GM18502 (cell line): ENCODE measurements around the gene USP34.
"Not testable (repeated sequence)": the region's sequence is repeated elsewhere in the genome, so short reads cannot be mapped to it uniquely, and the experiment has no call there.

ENCODE experiments used
- ATAC-seq: cut with Tn5 transposase; IDR thresholded peaks from one replicate; pipeline ENCODE4 v1.9.1; 2021; ENCODE audit warnings: mild to moderate bottlenecking; ENCODE audit not compliant: unreplicated experiment, poor library complexity

USP34 gene

DNA sequence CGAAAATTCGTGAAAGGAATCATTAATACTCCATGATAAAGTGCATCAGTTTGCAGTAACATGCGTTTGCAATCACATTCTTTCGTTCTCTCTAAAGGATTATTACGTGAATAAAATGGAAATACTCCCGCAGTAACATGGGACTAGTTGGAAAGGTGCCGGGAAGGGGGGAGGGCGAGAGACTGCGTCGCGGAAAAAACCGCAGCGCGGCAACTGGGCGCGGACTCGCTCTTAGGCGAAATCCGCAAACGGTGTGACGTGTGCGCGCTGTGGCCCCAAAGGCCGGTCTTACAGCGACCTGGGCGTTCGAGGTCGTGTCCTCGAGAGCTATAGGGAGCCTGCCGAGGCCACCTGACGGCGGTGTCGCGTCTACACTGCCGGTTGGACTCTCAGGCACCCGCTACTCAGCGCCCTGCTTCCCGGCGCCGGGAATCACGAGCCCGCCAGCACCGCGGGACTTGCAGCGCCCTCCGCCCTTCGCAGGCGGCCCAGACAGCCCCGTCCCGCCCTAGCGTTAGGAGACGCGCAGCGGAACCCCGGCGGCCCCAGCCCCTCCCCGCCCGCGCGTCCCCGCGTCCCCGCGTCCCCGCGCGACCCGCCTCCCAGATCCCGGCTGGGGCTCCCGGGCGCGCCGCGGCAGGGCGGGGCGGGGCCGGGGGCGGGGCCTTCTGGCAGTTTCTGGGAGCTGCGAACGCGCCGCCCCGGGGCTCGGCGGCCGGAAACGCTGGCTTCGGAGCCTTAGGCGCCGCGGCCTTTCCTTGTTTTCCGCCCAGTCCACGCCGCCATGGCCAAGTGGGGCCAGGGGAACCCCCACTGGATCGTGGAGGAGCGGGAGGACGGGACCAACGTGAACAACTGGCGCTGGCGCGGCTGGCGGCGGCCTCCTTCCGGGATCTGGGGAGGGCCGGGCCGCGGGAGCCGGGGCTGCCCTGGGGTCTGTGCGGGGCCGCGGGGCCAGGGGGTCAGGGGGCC is 293.8 kb downstream of the USP34 start:
- ATAC-seq = peak; percentile 82

DNA sequence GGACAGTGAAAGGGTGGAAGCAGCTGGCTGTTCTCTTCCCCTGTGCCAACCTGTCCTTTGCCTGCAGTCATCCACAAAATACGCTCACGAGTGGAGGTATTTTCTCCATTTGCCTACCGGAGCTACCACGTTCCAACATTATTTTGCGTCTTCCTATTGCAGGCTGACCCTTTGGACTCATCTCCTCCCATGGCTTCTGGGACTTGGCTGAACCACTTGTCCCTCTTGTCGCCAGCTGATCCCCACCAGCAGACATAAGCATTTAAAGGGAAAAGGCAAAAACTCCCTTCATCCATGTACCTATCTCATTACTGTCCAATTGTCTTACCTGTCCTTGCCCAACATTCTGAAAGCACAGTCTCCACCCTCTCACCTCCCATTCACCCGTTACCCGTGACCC is 295.9 kb downstream of the USP34 start:
- ATAC-seq = no peak

DNA sequence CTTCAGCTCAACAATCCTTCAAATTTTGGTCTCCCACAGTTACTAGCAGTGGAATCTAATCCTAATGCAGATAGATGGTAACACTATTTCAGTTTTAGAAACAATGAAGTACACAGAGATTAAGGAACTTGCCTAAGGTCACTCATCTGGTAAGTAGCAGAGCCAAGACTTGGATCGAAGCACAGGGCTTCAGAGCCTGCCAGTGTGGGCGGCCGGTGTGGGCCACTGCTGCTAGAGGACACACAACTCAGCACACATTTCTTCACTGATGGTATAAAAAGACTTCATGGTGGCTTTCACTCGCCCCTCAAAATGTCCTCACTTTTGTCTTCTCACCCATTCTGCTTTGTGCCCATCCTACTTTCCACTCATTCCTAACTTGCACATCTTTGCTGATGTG is 297.8 kb downstream of the USP34 start:
- ATAC-seq = no peak

DNA sequence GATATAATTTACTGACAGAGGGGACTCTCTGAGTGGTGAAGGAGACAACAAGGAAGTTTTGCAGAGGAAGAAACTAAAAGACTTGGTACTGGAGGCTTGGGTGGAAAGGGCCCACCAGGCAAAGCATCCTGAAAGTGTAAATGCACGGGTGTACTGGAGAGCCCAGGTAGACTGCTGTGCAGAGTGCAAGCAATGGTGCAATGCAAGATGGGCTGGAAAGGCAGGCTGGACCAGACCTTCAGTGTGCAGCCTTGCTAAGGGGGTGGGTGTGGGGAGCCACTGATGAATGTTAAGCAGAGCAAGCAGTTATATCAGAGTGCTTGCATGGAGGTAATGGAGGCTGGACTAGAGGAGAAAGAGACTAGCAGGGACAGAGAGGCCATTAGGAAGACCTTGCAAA is 298.2 kb downstream of the USP34 start:
- no peak for ATAC-seq

DNA sequence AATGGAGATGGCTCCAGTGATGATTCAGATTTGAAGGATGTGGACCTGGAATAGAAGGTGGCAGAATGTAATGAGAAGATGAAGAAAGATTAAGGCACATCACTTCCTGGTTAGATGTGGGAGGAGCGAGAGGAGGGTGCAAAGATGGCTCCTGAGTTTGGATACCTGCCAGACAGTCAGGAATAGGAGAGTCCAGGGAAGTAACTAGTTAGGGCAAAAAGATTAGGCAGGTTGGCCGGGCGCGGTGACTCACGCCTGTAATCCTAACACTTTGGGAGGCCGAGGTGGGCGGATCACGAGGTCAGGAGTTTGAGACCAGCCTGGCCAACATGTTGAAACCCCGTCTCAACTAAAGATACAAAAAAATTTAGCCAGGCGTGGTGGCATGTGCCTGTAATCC is 303.3 kb downstream of the USP34 start:
- no peak for ATAC-seq

DNA sequence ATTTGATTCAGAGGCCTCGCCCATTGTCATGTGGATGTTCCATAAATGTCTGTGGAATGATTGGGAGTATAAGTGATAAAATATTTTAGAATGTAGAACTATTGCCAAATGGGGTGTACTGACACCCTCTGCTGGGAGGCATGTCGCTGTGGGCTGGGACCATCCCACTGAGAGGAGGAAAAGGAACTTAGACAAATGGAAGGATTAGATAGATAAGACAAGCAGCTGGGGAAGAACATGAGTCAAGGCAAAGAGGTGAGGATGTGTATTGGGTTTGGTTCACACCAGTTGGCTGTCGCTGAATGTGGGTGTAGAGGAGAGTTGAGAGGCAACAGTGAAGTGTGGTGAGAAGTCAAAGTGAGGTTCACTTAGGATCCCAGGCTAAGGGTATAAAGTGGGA is 304.9 kb downstream of the USP34 start:
- ATAC-seq = no peak

DNA sequence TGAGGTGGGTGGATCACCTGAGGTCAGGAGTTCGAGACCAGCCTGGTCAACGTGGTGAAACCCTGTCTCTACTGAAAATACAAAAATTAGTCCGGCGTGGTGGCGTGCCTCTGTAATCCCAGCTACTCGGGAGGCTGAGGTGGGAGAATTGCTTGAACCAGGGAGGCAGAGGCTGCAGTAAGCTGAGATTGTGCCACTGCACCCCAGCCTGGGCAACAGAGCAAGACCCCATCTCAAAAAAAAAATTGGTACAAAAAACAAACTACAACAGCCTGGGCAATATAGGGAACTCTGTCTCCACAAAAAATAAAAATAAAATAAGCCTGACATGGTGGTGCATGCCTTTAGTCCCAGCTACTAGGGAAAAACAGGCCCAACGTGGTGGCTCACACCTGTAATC is 305.8 kb downstream of the USP34 start:
- ATAC-seq = not testable (repeated sequence)

DNA sequence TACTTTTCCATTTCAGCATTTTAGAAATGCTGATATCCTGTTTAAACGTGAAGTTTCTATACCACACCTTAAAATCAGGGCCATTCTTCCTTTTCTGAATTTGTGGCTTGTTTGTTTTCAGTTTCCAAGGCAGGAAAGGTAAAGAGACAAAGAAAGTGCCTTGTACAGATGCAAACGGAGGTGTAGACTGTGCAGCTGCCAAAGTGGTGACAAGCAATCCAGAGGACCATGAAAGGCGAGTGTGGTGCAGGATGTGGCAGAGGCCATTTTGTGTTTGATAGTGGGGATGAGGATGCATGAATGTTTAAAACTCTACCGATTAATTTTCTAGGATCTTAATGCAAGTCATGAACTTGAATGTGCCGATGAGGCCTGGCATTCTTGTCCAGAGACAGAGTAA is 308.2 kb downstream of the USP34 start:
- ATAC-seq = no peak

DNA sequence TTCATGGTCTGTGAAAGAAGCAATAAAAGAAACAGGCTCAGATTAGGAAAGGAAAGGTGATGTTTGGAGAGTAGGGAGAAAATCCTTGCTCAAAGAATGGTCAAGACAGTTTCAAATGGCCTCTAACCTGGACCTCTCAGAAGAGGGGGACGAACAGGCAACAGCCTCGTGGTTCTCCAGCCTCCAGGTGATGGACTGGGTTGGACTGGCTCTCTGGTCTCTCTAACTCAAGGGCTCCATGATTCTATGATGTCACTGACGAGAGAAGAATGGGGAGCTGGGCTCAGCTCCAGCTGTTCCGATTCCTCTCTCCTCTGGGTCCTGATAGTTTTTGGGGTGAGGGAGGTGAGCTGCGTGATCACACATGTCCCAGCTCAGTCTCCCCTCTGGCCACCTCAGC is 309.0 kb downstream of the USP34 start, which contains the start of gene C2orf74:
Gene C2orf74 (plus strand): TSS at position 301 of the 400 bp plus-strand sequence. CDS start 327 bp downstream, outside the sequence.
- ATAC-seq = no peak

DNA sequence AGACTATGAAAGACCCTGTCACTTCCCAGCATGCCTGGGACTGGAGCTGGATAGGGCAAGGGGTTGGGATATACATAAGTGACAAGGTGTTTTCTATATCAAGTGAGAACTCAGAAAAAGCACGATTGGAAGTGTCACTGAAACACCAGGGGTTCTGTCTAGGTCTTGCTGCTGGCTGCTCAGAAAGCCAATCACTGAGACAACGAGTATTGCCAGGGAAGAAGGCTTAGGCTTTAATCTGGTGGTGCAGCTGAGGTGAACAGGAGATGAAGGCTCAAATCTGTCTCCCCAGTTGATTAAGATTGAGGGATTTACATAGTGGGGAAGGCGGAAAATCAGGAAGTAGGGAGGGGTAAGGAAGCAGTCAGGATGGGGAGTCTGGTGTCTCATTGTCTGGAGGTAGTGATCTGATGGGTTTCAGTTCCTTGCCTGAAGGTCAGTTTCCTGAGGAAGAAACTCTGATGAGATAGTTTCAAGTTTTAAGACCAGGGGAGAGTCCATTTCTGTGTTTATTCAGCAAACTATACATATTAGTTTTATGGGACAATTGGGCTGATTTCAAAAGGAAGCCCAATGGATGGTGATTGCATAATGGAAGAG is 312.4 kb downstream of the USP34 start:
- ATAC-seq = no peak

DNA sequence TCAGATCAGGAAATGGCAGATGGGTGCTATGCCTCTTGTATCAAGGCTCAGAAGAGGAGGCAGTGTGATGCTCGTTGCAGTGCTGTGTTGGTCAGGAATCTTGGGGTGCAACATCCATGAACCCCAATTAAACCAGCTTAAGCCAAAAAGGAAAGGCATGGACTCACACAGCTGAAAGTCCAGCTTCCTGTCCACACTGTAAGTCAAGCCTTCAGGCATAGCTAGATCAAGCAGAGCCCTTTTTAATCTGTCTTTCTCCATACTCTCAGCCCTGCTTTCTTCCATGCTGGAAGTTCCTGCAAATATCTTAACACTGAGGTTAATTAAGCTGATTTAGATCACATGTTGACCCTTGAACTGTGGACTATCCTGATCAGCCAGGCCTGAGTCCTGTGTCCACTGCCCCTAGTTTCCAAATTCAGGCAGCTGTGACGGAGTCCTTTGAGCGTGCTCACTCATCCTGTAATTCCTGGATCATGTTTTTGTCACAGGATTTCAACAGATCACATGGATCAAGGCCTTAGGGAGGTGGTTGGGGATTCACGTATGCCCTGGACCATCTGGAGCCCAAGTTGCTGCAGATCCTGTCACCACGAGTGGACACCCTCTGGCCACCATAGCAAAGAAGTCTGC is 313.4 kb downstream of the USP34 start:
- no peak for ATAC-seq

DNA sequence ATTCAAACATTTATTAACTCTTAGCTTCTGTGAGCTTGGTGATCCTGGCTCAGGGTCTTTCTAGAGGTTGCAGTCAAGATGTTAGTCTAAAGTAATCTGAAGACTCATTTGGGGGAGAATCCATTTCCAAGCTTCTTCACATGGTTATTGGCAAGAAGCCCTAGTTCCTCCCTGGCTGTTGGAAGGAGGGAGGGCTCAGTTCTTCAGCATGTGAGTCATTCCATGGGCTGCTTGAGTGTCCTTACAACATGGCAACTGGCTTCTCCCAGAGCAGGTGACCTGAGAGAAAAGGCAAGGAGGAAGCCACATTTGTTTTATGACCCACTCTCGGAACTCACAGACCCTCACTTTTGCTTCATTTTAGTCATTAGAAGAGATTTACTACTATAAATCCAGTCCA is 319.5 kb downstream of the USP34 start:
- ATAC-seq = no peak

DNA sequence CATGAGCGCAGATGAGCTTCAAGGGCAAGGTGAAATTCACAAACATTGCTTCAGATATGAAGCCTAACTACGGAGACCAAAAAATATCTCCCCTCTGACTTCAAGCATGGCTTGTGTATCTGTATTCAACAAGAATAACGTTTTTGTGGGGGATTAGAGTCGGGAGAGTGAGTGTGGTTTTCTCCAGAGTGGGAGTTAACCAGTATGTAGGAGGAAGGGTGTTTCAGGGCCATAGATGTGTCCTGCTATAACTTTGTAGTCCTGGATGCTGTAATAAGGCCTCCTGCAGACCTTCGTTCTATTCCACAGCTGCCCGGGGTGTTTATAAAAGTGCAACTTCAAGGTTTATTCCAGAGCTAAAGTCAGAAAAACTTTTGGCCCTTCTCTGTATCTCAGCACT is 321.8 kb downstream of the USP34 start:
- no peak for ATAC-seq

DNA sequence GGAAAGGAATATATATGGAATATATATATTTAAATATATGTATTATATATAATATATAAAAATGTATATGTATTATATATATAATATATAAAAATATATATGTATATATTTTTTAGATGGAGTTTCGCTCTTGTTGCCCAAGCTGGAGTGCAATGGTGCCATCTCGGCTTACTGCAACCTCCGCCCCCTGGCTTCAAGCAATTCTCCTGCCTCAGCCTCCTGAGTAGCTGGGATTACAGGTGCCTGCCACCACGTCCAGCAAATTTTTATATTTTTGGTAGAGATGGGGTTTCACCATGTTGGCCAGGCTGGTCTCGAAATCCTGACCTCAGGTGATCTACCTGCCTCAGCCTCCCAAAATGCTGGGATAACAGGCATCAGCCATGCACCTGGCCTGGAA is 322.8 kb downstream of the USP34 start:
- not testable (repeated sequence) for ATAC-seq

DNA sequence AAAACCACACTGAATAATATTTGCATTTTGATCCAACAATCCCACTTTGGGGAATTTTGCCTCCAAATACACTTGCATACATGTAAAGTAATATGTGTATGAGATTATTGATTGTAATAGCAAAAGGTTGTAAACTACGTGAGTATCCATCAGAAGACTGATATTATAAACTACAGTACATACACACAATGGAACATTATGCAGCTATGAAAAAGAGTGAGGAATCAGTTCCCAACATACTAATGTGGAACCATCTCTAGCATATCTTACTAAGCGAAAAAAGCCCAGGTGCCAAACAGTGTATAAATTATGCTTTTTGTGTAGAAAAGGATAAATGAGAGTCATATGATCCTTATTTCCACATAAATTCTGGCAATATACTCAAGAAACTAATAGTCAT is 324.9 kb downstream of the USP34 start:
- no peak for ATAC-seq

DNA sequence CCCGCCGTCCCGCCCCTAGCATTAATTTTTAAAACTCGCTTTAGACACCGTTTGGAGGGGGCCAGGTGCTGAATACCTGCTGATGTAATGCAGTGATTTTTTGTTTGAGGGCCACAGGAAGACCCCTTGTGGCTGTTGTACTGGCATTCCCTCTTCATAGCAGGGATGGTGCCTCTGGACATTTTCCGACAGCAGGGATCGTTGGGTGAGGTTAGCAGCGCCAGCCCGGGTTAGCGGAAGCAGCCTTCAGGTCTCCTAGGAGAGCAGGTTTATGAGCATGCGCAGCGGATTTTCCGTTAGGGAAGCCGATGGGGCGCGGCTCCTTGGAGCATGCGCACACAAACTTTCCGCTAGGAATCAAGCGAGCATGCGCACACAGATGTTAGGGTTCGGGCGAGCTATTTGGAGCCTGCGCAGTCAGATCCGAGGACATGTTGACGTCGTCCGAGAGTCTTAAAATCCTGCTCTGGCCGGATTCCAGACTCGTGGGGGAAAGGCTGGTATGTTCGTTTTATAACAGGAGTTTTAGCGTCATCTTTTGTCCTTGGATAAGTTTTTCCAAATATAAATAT is 326.1 kb downstream of the USP34 start:
- ATAC-seq = peak; percentile 95

DNA sequence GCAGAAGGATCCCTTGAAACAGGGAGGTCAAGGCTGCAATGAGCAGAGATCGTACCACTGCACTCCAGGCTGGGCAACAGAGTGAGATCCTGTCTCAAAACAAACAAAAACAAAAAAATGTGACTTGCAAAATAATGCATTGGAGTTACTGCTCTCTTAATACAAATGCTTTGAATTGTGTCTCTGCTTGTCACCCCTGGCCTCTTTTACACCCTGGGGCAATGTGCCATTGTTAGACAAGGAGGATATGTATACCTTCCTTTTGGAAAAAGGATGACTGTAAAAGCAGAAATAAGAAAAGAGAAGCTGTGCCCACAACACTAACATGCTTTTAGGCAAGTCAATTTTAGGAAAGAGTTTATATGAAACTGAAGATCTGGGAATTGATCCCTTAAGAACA is 329.7 kb downstream of the USP34 start:
- no peak for ATAC-seq

DNA sequence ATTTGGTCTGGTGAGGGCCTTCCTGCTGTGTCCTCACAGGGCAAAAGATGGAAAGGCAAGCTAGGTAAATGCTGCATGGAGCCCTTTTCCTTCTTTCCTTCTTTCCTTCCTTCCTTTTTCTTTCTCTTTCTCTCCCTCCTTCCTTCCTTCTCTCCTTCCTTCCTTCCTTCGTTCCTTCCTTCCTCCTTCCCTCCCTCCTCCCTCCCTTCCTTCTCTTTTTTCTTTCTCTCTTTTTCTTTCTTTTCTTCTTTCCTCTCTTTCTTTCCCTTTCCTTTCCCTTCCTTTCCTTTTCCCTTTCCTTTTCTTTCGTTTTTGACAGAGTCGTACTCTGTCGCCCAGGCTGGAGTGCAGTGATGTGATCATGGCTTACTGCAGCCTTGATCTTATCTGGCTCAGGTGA is 332.0 kb downstream of the USP34 start:
- no peak for ATAC-seq
